Neural progenitor cell (in vitro differentiated cells): ENCODE results near the gene MEIOC. TPM values are rescaled to one million over a fixed set of nuclear protein-coding genes. Genes with fewer than 3 reads are reported as not detected.
A peak's percentile ranks its signal among the peaks of the same experiment; 100 is the strongest.
"Not testable (repeated sequence)": the region's sequence is repeated elsewhere in the genome, so short reads cannot be mapped to it uniquely, and the experiment has no call there.

Experiments
- DNase-seq: peaks from one replicate; pipeline ENCODE4 v3.0.0-alpha.2; 2016; ENCODE audit warnings: low spot score
- H2AFZ ChIP-seq: fragments of 200-600 bp; sonication (generic); replicated peaks from 2 replicates; pipeline ENCODE4 v1.6.1; 2016; ENCODE audit warnings: antibody characterized with exemption
- H3F3A ChIP-seq: fragments of 200-600 bp; sonication (generic); 2 replicates; pipeline ENCODE4 v1.6.1; 2016; ENCODE audit warnings: antibody characterized with exemption, low read depth
- H3K27ac ChIP-seq: fragments of 200-600 bp; sonication (generic); 2 replicates; pipeline ENCODE4 v1.5.1; 2016; ENCODE audit warnings: mild to moderate bottlenecking
- H3K27me3 ChIP-seq: fragments of 200-600 bp; sonication (generic); 2 replicates; pipeline ENCODE4 v1.6.1; 2016; ENCODE audit warnings: mild to moderate bottlenecking, moderate library complexity
- H3K36me3 ChIP-seq: fragments of 200-600 bp; sonication (generic); 2 replicates; pipeline ENCODE4 v1.5.1; 2016
- H3K4me1 ChIP-seq: fragments of 200-600 bp; sonication (generic); 2 replicates; pipeline ENCODE4 v1.6.1; 2016; ENCODE audit warnings: mixed run types
- H3K4me2 ChIP-seq: fragments of 200-600 bp; sonication (generic); 2 replicates; pipeline ENCODE4 v1.6.1; 2016
- H3K4me3 ChIP-seq: fragments of 200-600 bp; sonication (generic); 2 replicates; pipeline ENCODE4 v1.5.1; 2016
- H3K79me2 ChIP-seq: fragments of 200-600 bp; sonication (generic); 2 replicates; pipeline ENCODE4 v1.6.1; 2016; ENCODE audit warnings: low read depth
- H3K9ac ChIP-seq: fragments of 200-600 bp; sonication (generic); 2 replicates; pipeline ENCODE4 v1.6.1; 2016
- H3K9me3 ChIP-seq: fragments of 200-600 bp; sonication (generic); 2 replicates; pipeline ENCODE4 v1.5.1; 2016; ENCODE audit warnings: low read depth
- H4K20me1 ChIP-seq: fragments of 200-600 bp; sonication (generic); 2 replicates; pipeline ENCODE4 v1.6.1; 2016; ENCODE audit warnings: low read depth
- H3K27ac Mint-ChIP-seq: 3 replicates; pipeline ENCODE4 v1.8.0; 2021; ENCODE audit warnings: mixed read lengths
- H3K27me3 Mint-ChIP-seq: 2 replicates; pipeline ENCODE4 v1.8.0; 2022; ENCODE audit warnings: low read depth, mild to moderate bottlenecking, inconsistent platforms, moderate library complexity, mixed read lengths; ENCODE audit not compliant: insufficient read depth
- H3K36me3 Mint-ChIP-seq: 3 replicates; pipeline ENCODE4 v1.8.0; 2021; ENCODE audit warnings: mixed read lengths
- H3K4me1 Mint-ChIP-seq: 3 replicates; pipeline ENCODE4 v1.8.0; 2021; ENCODE audit warnings: mixed read lengths
- H3K4me3 Mint-ChIP-seq: 3 replicates; pipeline ENCODE4 v1.8.0; 2021; ENCODE audit warnings: mild to moderate bottlenecking, moderate library complexity, mixed read lengths
- H3K9me3 Mint-ChIP-seq: 3 replicates; pipeline ENCODE4 v1.8.0; 2020; ENCODE audit warnings: mixed read lengths
- EZH2 ChIP-seq: fragments of 200-600 bp; sonication (generic); IDR thresholded peaks from 2 replicates; pipeline ENCODE4 v1.6.1; 2017; ENCODE audit warnings: antibody characterized with exemption, mild to moderate bottlenecking, moderate library complexity
- EZH2phosphoT487 ChIP-seq: fragments of 200-600 bp; sonication (generic); IDR thresholded peaks from 2 replicates; pipeline ENCODE4 v1.6.1; 2017; ENCODE audit warnings: antibody characterized with exemption
- total RNA-seq: library from RNA; depleted of rRNA; stranded (reverse); fragments of >200 nt; gene quantifications from 2 replicates; pipeline ENCODE4 v1.2.3, GENCODE V29; 2015; ENCODE audit warnings: low replicate concordance
- TF ChIP-seq, protein P1 (sequence below): fragments of 200-600 bp; sonication (generic); IDR thresholded peaks from 2 replicates; pipeline ENCODE4 v1.5.1; 2017; ENCODE audit warnings: antibody characterized with exemption, mild to moderate bottlenecking

MEIOC gene
- total RNA-seq, 1 donor from 2014 or later, result 22.0 TPM

DNA sequence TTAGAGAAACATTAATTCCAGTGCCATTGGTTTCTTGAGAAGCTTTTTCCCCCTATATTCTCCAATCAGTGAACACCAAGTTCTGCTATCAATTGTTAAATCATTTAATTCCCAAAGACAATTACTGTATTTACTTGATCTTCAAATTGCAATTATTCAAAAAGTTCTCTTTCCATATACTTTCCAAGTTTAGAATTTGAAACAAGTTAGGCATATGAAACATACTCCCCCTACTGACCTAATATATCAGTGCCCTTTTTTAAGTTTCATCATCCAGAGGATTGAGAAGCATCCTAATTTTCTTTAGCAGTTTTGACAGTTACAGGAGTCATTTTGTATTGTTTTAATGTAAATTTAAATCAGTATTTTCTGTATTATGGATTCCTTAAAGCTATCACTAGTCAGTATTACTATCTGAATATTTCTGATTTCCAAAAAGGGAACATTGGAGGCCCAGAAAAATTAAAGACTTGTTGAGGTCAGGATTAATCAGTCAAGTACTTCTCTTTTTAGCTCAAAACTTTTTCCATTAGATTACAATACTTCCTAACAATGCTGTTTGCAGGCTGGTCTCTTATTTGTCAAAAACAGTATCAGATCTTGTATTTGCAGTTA is 16.3 kb downstream of the MEIOC start:
- peak; percentile 3 for DNase-seq
- Mint-ChIP-seq H3K27ac (no peak overlapping the region), H3K27me3 (no peaks in the 10 kb centered on the region), H3K4me3 (no peak overlapping the region), H3K9me3 (no peaks in the 10 kb centered on the region), H3K36me3 (no peaks in the 10 kb centered on the region), H3K4me1 (no peaks in the 10 kb centered on the region)
- Histone ChIP-seq H2AFZ (no peak overlapping the region), H4K20me1 (no peaks in the 10 kb centered on the region), H3K79me2 (no peaks in the 10 kb centered on the region), H3K4me1 (no peaks in the 10 kb centered on the region), H3K9ac (no peak overlapping the region), H3K4me3 (no peak overlapping the region), H3K36me3 (no peaks in the 10 kb centered on the region), H3F3A (peaks cover 37% of the 10 kb centered on the region), H3K4me2 (no peak overlapping the region), H3K9me3 (no peaks in the 10 kb centered on the region), H3K27ac (no peak overlapping the region), H3K27me3 (no peaks in the 10 kb centered on the region)
- TF ChIP-seq, protein P1, sequence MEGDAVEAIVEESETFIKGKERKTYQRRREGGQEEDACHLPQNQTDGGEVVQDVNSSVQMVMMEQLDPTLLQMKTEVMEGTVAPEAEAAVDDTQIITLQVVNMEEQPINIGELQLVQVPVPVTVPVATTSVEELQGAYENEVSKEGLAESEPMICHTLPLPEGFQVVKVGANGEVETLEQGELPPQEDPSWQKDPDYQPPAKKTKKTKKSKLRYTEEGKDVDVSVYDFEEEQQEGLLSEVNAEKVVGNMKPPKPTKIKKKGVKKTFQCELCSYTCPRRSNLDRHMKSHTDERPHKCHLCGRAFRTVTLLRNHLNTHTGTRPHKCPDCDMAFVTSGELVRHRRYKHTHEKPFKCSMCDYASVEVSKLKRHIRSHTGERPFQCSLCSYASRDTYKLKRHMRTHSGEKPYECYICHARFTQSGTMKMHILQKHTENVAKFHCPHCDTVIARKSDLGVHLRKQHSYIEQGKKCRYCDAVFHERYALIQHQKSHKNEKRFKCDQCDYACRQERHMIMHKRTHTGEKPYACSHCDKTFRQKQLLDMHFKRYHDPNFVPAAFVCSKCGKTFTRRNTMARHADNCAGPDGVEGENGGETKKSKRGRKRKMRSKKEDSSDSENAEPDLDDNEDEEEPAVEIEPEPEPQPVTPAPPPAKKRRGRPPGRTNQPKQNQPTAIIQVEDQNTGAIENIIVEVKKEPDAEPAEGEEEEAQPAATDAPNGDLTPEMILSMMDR, result peak; percentile 74
- TF ChIP-seq EZH2phosphoT487 (no peak), EZH2 (no peak)

DNA sequence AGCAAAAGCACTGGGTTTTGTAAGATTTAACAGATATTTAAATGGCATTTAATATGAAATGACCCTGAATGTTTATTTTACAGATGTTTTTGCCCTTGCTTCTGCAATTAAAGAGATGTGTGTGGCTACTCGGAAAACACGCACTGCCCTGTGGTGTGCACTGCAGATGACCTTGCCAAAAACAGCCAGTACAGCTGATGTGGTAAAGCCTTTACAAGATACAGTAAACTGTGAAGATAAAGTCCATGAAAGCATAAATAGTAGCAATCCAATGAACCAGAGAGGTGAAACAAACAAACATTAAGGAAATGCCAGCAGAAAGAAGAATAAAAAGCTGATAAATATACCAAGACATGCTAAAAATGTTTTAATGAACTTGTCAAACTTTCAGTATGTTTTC is 17.6 kb downstream of the MEIOC start:
- Histone ChIP-seq H3K9ac (no peak overlapping the region), H3K79me2 (no peaks in the 10 kb centered on the region), H3K4me2 (no peak overlapping the region), H3K36me3 (no peaks in the 10 kb centered on the region), H2AFZ (no peak overlapping the region), H3F3A (peaks cover 49% of the 10 kb centered on the region), H3K9me3 (no peaks in the 10 kb centered on the region), H3K4me3 (no peak overlapping the region), H3K27me3 (no peaks in the 10 kb centered on the region), H3K27ac (no peak overlapping the region), H3K4me1 (no peaks in the 10 kb centered on the region), H4K20me1 (no peaks in the 10 kb centered on the region)
- Mint-ChIP-seq H3K27ac (no peak overlapping the region), H3K9me3 (no peaks in the 10 kb centered on the region), H3K36me3 (no peaks in the 10 kb centered on the region), H3K4me3 (no peak overlapping the region), H3K4me1 (no peaks in the 10 kb centered on the region), H3K27me3 (no peaks in the 10 kb centered on the region)
- TF ChIP-seq, protein P1, result no peak
- TF ChIP-seq EZH2phosphoT487, result no peak
- DNase-seq, result no peak

DNA sequence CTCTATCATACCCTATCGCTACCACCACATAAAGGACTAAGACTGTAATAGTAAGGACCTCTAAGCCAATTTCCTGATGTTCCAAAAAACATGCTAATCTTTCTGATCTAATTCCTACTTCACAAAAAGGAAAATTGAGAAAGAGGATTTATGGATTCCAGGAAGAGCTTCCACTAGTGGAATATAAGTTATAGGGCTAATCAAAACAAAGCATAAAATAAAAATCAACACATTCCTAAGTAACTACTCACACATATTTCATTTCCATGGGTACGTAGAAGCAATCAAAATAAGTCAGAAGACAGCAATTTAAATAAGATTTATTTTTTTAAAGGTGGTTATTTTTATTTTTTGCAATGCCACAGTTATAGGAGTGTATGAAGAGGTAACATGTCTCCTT is 20.9 kb downstream of the MEIOC start:
- no peaks in the 10 kb centered on the region for H3K9me3 ChIP-seq
- Mint-ChIP-seq H3K27ac (no peak overlapping the region), H3K4me3 (no peak overlapping the region), H3K36me3 (no peaks in the 10 kb centered on the region), H3K4me1 (no peaks in the 10 kb centered on the region), H3K9me3 (no peaks in the 10 kb centered on the region), H3K27me3 (no peaks in the 10 kb centered on the region)
- H3K4me3 ChIP-seq, result no peak overlapping the region
- H3K36me3 ChIP-seq, result no peaks in the 10 kb centered on the region
- no peak overlapping the region for H3K4me2 ChIP-seq
- DNase-seq, result no peak
- H4K20me1 ChIP-seq, result no peaks in the 10 kb centered on the region
- H3K9ac ChIP-seq, result no peak overlapping the region
- no peaks in the 10 kb centered on the region for H3K27me3 ChIP-seq
- no peaks in the 10 kb centered on the region for H3K79me2 ChIP-seq
- TF ChIP-seq EZH2 (no peak), EZH2phosphoT487 (no peak)
- TF ChIP-seq, protein P1, result no peak
- no peaks in the 10 kb centered on the region for H3K4me1 ChIP-seq
- peaks cover 48% of the 10 kb centered on the region for H3F3A ChIP-seq
- no peak overlapping the region for H2AFZ ChIP-seq
- no peak overlapping the region for H3K27ac ChIP-seq

DNA sequence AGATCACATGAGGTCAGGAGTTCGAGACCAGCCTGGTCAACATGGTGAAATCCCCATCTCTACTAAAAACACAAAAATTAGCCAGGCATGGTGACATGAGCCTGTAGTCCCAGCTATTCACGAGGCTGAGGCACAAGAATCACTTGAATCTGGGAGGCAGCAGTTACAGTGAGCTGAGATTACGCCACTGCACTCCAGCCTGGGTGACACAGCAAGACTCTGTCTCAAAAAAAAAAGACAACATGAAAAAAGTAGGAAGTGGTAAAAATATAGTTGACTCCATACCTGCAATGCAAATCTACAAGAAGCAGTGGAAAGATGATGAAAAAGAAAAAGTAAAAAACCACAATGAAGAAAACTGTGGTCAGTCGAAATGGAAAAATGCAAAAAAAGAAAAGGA is 27.0 kb downstream of the MEIOC start:
- H3K4me1 Mint-ChIP-seq, H4K20me1 ChIP-seq, H3K27ac Mint-ChIP-seq, H3K4me2 ChIP-seq, H3F3A ChIP-seq, DNase-seq, H3K36me3 Mint-ChIP-seq, H2AFZ ChIP-seq, H3K27ac ChIP-seq, H3K4me3 ChIP-seq, H3K4me1 ChIP-seq, H3K9me3 ChIP-seq, H3K36me3 ChIP-seq, H3K27me3 ChIP-seq, H3K4me3 Mint-ChIP-seq, H3K27me3 Mint-ChIP-seq, H3K9me3 Mint-ChIP-seq: not testable (repeated sequence)
- H3K79me2 ChIP-seq, result peaks cover 24% of the 10 kb centered on the region
- peak overlapping the region; percentile 5 for H3K9ac ChIP-seq
